Measurements from ENCODE around the gene BCL7C. TPM values are rescaled to one million over a fixed set of nuclear protein-coding genes. Genes with fewer than 3 reads are reported as not detected.

The BCL7C gene
- total RNA-seq, 2 donors from 2014 or later = 64.7 to 67.6 TPM

GRCh38 chr16:30889721-30890120 lies 4.2 kb downstream of the BCL7C start:
- H3K27me3 ChIP-seq (ENCODE audit: control insufficient read depth, insufficient read depth, low read length, poor library complexity, severe bottlenecking) = no peaks in the 10 kb centered on the region
- H3K9me3 Mint-ChIP-seq = no peaks in the 10 kb centered on the region
- 94 to 100% methylated on average over 3 to 5 of the region's 5 CpGs for WGBS, 2 experiments (ENCODE audit: insufficient coverage in 1 of 2, insufficient read length in 1 of 2)
- no peak overlapping the region for H3K9ac ChIP-seq (ENCODE audit: extremely low read depth, low read length, poor library complexity, severe bottlenecking)
- H3K9me3 ChIP-seq (ENCODE audit: control insufficient read depth, low read length) = no peaks in the 10 kb centered on the region
- no peak overlapping the region for H3K4me3 Mint-ChIP-seq
- peaks cover 47% of the 10 kb centered on the region for H3K36me3 Mint-ChIP-seq (ENCODE audit: low read depth)
- TF ChIP-seq, protein P1, sequence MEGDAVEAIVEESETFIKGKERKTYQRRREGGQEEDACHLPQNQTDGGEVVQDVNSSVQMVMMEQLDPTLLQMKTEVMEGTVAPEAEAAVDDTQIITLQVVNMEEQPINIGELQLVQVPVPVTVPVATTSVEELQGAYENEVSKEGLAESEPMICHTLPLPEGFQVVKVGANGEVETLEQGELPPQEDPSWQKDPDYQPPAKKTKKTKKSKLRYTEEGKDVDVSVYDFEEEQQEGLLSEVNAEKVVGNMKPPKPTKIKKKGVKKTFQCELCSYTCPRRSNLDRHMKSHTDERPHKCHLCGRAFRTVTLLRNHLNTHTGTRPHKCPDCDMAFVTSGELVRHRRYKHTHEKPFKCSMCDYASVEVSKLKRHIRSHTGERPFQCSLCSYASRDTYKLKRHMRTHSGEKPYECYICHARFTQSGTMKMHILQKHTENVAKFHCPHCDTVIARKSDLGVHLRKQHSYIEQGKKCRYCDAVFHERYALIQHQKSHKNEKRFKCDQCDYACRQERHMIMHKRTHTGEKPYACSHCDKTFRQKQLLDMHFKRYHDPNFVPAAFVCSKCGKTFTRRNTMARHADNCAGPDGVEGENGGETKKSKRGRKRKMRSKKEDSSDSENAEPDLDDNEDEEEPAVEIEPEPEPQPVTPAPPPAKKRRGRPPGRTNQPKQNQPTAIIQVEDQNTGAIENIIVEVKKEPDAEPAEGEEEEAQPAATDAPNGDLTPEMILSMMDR (conservative IDR thresholded peaks at IDR 0.05) = no peak
- no peak overlapping the region for H3K27ac ChIP-seq (ENCODE audit: low read depth, low read length)
- no peaks in the 10 kb centered on the region for H3K27me3 Mint-ChIP-seq (ENCODE audit: insufficient read depth)
- no peak overlapping the region for H3K4me3 ChIP-seq (ENCODE audit: low read length)
- H3K4me1 ChIP-seq (ENCODE audit: control insufficient read depth, insufficient read depth, low read length) = peaks cover 6% of the 10 kb centered on the region
- no peak for DNase-seq
- H3K36me3 ChIP-seq (ENCODE audit: control insufficient read depth, insufficient read depth, low read length) = peaks cover 61% of the 10 kb centered on the region
- peaks cover 5% of the 10 kb centered on the region for H3K4me1 Mint-ChIP-seq
- H3K27ac Mint-ChIP-seq = peak overlapping the region; percentile 18

DNA sequence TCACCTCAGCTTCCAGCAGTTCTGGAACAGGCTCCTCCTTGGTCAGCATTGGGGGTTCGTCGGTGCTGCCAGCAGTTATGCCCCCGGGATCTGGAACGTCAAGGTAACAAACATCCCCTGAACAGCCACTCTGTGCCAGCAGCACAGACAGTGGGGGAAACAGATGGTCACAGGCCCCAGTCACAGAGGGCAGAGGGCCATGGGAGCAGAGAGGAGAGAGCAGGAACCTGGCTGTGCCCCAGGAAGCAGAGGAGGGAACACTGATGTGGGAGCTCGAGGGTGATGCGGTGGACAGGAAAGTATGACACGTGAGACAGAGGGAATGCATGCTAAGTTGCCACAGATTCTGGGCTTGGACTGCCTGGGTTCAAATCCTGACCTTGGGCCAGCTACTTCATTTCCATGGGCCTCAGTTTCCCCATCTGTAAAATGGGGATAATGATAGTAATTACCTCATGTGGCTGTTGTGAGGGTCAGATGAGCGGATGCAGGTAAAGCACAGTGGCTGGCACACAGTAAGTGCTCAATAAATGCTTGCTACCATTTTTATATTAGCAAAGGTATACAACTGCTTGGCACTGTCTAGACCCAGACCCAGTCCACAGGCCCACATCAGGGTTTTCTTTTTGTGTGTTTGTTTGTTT lies 4.9 kb downstream of the BCL7C start:
- Histone ChIP-seq H3K4me1 (ENCODE audit: control insufficient read depth, insufficient read depth, low read length) (no peaks in the 10 kb centered on the region), H3K4me3 (ENCODE audit: low read length) (no peak overlapping the region), H3K27me3 (ENCODE audit: control insufficient read depth, insufficient read depth, low read length, poor library complexity, severe bottlenecking) (no peaks in the 10 kb centered on the region), H3K9me3 (ENCODE audit: control insufficient read depth, low read length) (no peaks in the 10 kb centered on the region), H3K9ac (ENCODE audit: extremely low read depth, low read length, poor library complexity, severe bottlenecking) (no peak overlapping the region), H3K36me3 (ENCODE audit: control insufficient read depth, insufficient read depth, low read length) (peaks cover 68% of the 10 kb centered on the region), H3K27ac (ENCODE audit: low read depth, low read length) (no peak overlapping the region)
- H3K27ac Mint-ChIP-seq = peak overlapping the region; percentile 75
- H3K27me3 Mint-ChIP-seq (ENCODE audit: insufficient read depth) = no peaks in the 10 kb centered on the region
- WGBS, 2 experiments (ENCODE audit: insufficient coverage in 1 of 2, insufficient read length in 1 of 2) = 94 to 97% methylated on average over 6 to 8 of the region's 8 CpGs
- no peaks in the 10 kb centered on the region for H3K4me1 Mint-ChIP-seq
- peaks cover 52% of the 10 kb centered on the region for H3K36me3 Mint-ChIP-seq (ENCODE audit: low read depth)
- no peak for DNase-seq
- TF ChIP-seq, protein P1 (conservative IDR thresholded peaks at IDR 0.05) = no peak
- H3K9me3 Mint-ChIP-seq = no peaks in the 10 kb centered on the region
- H3K4me3 Mint-ChIP-seq = no peak overlapping the region

DNA sequence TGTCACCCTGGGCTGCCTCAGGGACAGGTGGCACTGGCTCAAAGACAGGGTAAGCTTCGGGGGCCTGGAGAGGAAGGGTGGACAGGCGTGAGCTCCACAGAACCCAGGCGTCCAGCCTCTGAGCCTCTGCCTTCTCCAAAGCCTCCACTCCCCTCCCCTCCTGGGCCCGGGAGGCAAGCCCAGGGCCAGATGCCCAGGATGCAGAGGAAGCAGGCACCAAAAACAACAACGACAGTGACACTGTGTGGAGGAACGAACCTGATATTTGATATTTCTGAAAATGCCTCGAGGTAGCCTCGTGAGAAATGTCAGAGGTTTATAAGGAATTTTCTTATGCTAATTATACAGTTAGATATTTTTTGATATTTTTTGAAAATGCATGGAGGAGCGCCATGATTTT lies 6.0 kb downstream of the BCL7C start:
- Mint-ChIP-seq H3K27ac (peak overlapping the region; percentile 48), H3K27me3 (ENCODE audit: insufficient read depth) (no peaks in the 10 kb centered on the region), H3K4me3 (no peak overlapping the region), H3K4me1 (peaks cover 1% of the 10 kb centered on the region), H3K36me3 (ENCODE audit: low read depth) (peaks cover 57% of the 10 kb centered on the region), H3K9me3 (no peaks in the 10 kb centered on the region)
- H3K4me3 ChIP-seq (ENCODE audit: low read length) = no peak overlapping the region
- H3K9ac ChIP-seq (ENCODE audit: extremely low read depth, low read length, poor library complexity, severe bottlenecking) = no peak overlapping the region
- no peaks in the 10 kb centered on the region for H3K9me3 ChIP-seq (ENCODE audit: control insufficient read depth, low read length)
- 94 to 97% methylated on average over 6 to 9 of the region's 9 CpGs for WGBS, 2 experiments (ENCODE audit: insufficient coverage in 1 of 2, insufficient read length in 1 of 2)
- no peaks in the 10 kb centered on the region for H3K4me1 ChIP-seq (ENCODE audit: control insufficient read depth, insufficient read depth, low read length)
- no peak overlapping the region for H3K27ac ChIP-seq (ENCODE audit: low read depth, low read length)
- no peak for DNase-seq
- H3K36me3 ChIP-seq (ENCODE audit: control insufficient read depth, insufficient read depth, low read length) = peaks cover 69% of the 10 kb centered on the region
- H3K27me3 ChIP-seq (ENCODE audit: control insufficient read depth, insufficient read depth, low read length, poor library complexity, severe bottlenecking) = no peaks in the 10 kb centered on the region
- TF ChIP-seq, protein P1 (conservative IDR thresholded peaks at IDR 0.05) = no peak

Data from endodermal cell (in vitro differentiated cells).